Adrenal gland (tissue), 5 donors: Measurements from ENCODE around the gene FASTK.

Source experiments
- CTCF ChIP-seq, 6 experiments: fragments of 450-650 bp in 4 of 6; fragments of 200-600 bp in 2 of 6; sonication (generic) in 1 of 6; IDR thresholded peaks; 1 replicate in 5 of 6; 2 replicates in 1 of 6; pipeline versions ENCODE4 v1.5.1 to v1.8.0; 2016 to 2021; ENCODE audit warnings: antibody characterized with exemption in 6 of 6, mild to moderate bottlenecking in 2 of 6, moderate library complexity in 1 of 6
- POLR2A ChIP-seq, 2 donors: fragments of 450-650 bp; IDR thresholded peaks; one replicate each; pipeline ENCODE4 v1.6.1; 2017; ENCODE audit warnings: antibody characterized with exemption in 2 of 2, mild to moderate bottlenecking in 2 of 2, moderate library complexity in 1 of 2
- donor health status: DM: no; HTN: no; CAD: no.

GRCh38 chr7:151093748-151094147, 13.1 kb upstream of the FASTK start:
- no peak for TF ChIP-seq POLR2A (IDR thresholded peaks at IDR 0.05)
- no peak for TF ChIP-seq CTCF (IDR thresholded peaks at IDR 0.05)
